ENCODE measurements around the gene CDKAL1. TPM values are rescaled to one million over a fixed set of nuclear protein-coding genes. Genes with fewer than 3 reads are reported as not detected.
A peak's percentile ranks its signal among the peaks of the same experiment; 100 is the strongest.

CDKAL1 gene
- 12.2 TPM for polyA plus RNA-seq (2013, experiment 1 of 2)
- 12.3 TPM for polyA plus RNA-seq (2013, experiment 2 of 2)

DNA sequence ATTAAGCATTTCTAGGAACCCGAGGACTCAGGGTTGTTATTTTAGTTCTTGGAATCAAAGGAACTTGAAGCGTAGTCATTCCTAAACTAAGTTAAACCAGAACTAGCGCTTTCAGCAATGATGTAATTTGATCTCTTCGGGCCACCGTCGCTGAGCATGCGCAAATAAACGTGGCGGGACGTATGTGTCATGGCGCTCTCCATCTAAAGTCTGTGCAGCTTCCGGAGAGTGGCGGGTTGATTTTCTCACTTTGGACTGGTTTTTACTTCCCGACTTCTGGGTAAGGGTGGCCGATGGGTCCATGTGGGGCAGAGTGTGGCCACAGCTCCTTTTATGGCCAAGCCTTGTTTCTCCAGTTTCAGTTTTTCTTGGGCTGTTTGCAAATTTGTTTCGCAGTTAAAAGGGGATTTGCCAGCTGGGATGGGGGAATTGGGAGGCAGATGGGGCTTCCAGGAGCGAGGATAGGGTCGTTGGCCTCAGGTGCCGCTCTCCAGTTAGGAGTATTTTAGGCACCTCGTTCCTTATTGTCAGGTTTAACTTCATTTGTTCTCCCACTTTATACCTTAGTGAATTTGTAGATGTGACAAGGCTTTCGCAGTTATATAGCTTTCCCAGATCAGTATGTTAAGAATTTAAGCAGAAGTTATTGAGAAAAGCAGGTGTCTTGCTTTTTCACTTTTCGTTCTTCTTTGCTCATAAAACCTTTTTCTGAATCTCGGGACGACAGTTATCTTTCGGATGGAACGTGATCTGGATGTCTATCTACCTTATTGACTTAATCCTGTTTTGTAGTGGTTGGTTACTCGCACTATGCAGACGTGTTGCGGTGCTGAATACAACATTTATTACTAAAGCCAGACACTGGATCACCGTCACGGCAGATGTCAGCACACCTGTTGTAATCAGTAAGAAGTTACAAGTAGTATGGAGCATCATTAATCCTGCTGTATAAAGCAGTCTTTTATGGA lies at the start of gene CDKAL1:
CDKAL1 (plus strand) TSS at position 163 of the 968 bp plus-strand sequence. CDS start 11,894 bp downstream, outside the sequence.
- peak within 1 kb of the TSS; percentile 36 for H2BK15ac ChIP-seq (replicated peaks; ENCODE audit: low read depth)
- peak within 1 kb of the TSS; percentile 78 for H3K18ac ChIP-seq (ENCODE audit: low read length)
- peak within 1 kb of the TSS; percentile 60 for H3K27ac ChIP-seq (ENCODE audit: low read depth, low read length)
- H2BK5ac ChIP-seq (ENCODE audit: low read length) = peak within 1 kb of the TSS; percentile 21
- WGBS (ENCODE audit: extremely low coverage, insufficient coverage, low lambda C conversion rate) = no CpG with 5 or more reads among the region's 31 CpGs
- no peak within 1 kb of the TSS for H4K5ac ChIP-seq (ENCODE audit: low read length)
- H3K79me1 ChIP-seq (ENCODE audit: low read length) = peaks cover 4% of the 10 kb centered on the region
- no peaks in the 10 kb centered on the region for H3K27me3 ChIP-seq (ENCODE audit: insufficient read depth, low read length, poor library complexity)
- H3K4me3 ChIP-seq (ENCODE audit: low read length) = peak within 1 kb of the TSS; percentile 85
- H3K79me2 ChIP-seq (ENCODE audit: control insufficient read depth, insufficient read depth, low read length) = peaks cover 6% of the 10 kb centered on the region
- no peaks in the 10 kb centered on the region for H3K4me1 ChIP-seq (ENCODE audit: control insufficient read depth, low read depth, low read length)
- no peak within 1 kb of the TSS for H2AK5ac ChIP-seq (ENCODE audit: low read length)
- H3K4ac ChIP-seq (ENCODE audit: low read depth, low read length) = peak within 1 kb of the TSS; percentile 2
- DNase-seq = peak; percentile 95
- H3K23ac ChIP-seq (ENCODE audit: low read length) = no peak within 1 kb of the TSS
- no peak within 1 kb of the TSS for H4K8ac ChIP-seq (ENCODE audit: low read depth, low read length)
- no peaks in the 10 kb centered on the region for H3K36me3 ChIP-seq (ENCODE audit: control insufficient read depth, insufficient read depth, low read length)
- H3K56ac ChIP-seq (ENCODE audit: low read length) = peak within 1 kb of the TSS; percentile 84
- peak within 1 kb of the TSS; percentile 71 for H3K4me2 ChIP-seq (ENCODE audit: low read length)
- H3K9ac ChIP-seq (ENCODE audit: low read length) = peak within 1 kb of the TSS; percentile 87
- H2BK120ac ChIP-seq (ENCODE audit: low read depth, low read length) = peak within 1 kb of the TSS; percentile 48

DNA sequence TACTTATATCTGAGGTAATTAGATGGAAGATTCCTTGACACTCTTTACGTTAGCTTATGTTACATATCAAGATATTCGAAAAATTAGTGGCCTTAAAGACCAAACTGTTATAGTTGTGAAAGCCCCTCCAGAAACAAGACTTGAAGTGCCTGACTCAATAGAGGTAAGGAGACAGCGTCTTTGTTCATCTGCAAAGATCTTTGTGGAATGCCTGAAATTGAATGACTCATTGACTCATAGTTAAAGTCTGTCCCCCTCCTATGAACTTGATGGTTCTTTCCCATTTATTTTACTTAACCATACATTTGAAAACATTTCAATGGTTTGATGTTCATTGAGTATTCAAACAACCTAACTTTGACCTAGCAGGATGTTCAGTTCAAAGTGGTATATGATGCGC lies 47.6 kb upstream of the CDKAL1 start:
- Histone ChIP-seq H2AK5ac (ENCODE audit: low read length) (no peak overlapping the region), H2BK120ac (ENCODE audit: low read depth, low read length) (no peak overlapping the region), H3K27me3 (ENCODE audit: insufficient read depth, low read length, poor library complexity) (no peaks in the 10 kb centered on the region), H3K18ac (ENCODE audit: low read length) (no peak overlapping the region), H3K4ac (ENCODE audit: low read depth, low read length) (no peak overlapping the region), H3K9ac (ENCODE audit: low read length) (no peak overlapping the region), H3K23ac (ENCODE audit: low read length) (no peak overlapping the region), H3K36me3 (ENCODE audit: control insufficient read depth, insufficient read depth, low read length) (peaks cover 9% of the 10 kb centered on the region), H3K79me2 (ENCODE audit: control insufficient read depth, insufficient read depth, low read length) (peaks cover 2% of the 10 kb centered on the region), H3K4me2 (ENCODE audit: low read length) (no peak overlapping the region), H3K79me1 (ENCODE audit: low read length) (peaks cover 3% of the 10 kb centered on the region), H3K4me3 (ENCODE audit: low read length) (no peak overlapping the region), H4K5ac (ENCODE audit: low read length) (no peak overlapping the region), H2BK15ac (replicated peaks; ENCODE audit: low read depth) (no peak overlapping the region), H4K8ac (ENCODE audit: low read depth, low read length) (no peak overlapping the region), H3K56ac (ENCODE audit: low read length) (no peak overlapping the region), H3K4me1 (ENCODE audit: control insufficient read depth, low read depth, low read length) (no peaks in the 10 kb centered on the region), H2BK5ac (ENCODE audit: low read length) (no peak overlapping the region), H3K27ac (ENCODE audit: low read depth, low read length) (no peak overlapping the region)
- no peak for DNase-seq
- WGBS (ENCODE audit: extremely low coverage, insufficient coverage, low lambda C conversion rate) = no CpG with 5 or more reads among the region's 4 CpGs

DNA sequence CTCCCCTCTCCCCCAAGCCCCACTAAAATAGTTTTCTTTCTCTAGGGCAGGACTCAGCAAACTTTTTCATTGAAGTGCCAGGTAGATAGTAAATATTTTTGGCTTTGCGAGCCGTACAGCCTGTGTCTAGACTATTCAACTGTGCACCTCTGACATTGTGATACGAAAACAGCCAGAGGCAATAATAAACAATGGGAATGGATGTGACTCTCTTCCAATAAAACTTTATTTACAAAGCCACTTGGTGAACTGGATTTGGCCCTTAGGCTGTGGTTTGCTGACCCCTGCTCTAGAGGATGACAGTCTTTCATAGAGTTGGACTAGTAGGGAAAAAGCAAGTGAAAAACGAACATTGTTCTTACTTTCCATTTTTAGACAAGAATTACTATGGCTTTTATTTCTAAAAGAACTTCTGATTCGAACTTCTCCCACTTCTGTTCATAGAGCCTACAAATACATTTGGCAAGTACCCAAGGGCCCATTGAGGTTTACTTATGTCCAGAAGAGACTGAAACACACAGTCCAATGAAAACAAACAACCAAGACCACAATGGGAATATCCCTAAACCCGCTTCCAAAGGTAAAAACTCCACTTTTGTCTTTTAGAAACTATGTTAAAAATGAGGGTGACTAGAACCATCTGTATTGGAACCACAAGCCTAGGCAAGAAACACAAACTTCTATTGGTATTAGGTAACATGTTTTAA lies 46.4 kb upstream of the CDKAL1 start:
- Histone ChIP-seq H3K4ac (ENCODE audit: low read depth, low read length) (no peak overlapping the region), H3K4me3 (ENCODE audit: low read length) (no peak overlapping the region), H4K5ac (ENCODE audit: low read length) (no peak overlapping the region), H2BK15ac (replicated peaks; ENCODE audit: low read depth) (no peak overlapping the region), H3K4me1 (ENCODE audit: control insufficient read depth, low read depth, low read length) (no peaks in the 10 kb centered on the region), H3K36me3 (ENCODE audit: control insufficient read depth, insufficient read depth, low read length) (peaks cover 9% of the 10 kb centered on the region), H3K79me2 (ENCODE audit: control insufficient read depth, insufficient read depth, low read length) (peaks cover 1% of the 10 kb centered on the region), H3K79me1 (ENCODE audit: low read length) (peaks cover 3% of the 10 kb centered on the region), H3K9ac (ENCODE audit: low read length) (no peak overlapping the region), H2BK120ac (ENCODE audit: low read depth, low read length) (no peak overlapping the region), H2BK5ac (ENCODE audit: low read length) (no peak overlapping the region), H3K27me3 (ENCODE audit: insufficient read depth, low read length, poor library complexity) (no peaks in the 10 kb centered on the region), H3K56ac (ENCODE audit: low read length) (no peak overlapping the region), H3K4me2 (ENCODE audit: low read length) (no peak overlapping the region), H3K18ac (ENCODE audit: low read length) (no peak overlapping the region), H4K8ac (ENCODE audit: low read depth, low read length) (no peak overlapping the region), H2AK5ac (ENCODE audit: low read length) (no peak overlapping the region), H3K23ac (ENCODE audit: low read length) (no peak overlapping the region), H3K27ac (ENCODE audit: low read depth, low read length) (no peak overlapping the region)
- no CpG with 5 or more reads among the region's 6 CpGs for WGBS (ENCODE audit: extremely low coverage, insufficient coverage, low lambda C conversion rate)
- no peak for DNase-seq

DNA sequence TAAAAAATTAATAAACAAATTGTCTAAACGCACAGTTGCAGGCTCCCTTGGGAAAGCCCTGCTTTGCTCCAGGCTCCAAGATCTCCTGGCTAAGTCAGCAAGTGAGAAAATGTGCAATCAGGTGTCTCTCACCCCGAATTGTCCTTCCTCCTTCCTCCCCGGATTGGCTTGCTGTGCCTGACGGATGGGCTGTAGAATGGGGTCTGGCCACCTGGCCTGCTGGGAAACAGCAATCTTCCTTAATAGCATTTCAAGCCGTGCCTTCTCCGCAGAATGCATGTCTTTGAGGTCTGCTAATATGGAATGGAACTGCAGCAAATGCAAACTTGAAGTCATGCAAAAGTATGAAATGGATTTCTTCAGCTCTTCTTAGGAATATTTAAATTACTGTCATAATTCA lies 43.7 kb upstream of the CDKAL1 start:
- peaks cover 8% of the 10 kb centered on the region for H3K36me3 ChIP-seq (ENCODE audit: control insufficient read depth, insufficient read depth, low read length)
- H3K56ac ChIP-seq (ENCODE audit: low read length) = no peak overlapping the region
- H3K4ac ChIP-seq (ENCODE audit: low read depth, low read length) = no peak overlapping the region
- no peak for DNase-seq
- no peak overlapping the region for H3K27ac ChIP-seq (ENCODE audit: low read depth, low read length)
- no peak overlapping the region for H2BK5ac ChIP-seq (ENCODE audit: low read length)
- no peak overlapping the region for H3K18ac ChIP-seq (ENCODE audit: low read length)
- H3K4me2 ChIP-seq (ENCODE audit: low read length) = no peak overlapping the region
- H3K79me2 ChIP-seq (ENCODE audit: control insufficient read depth, insufficient read depth, low read length) = no peaks in the 10 kb centered on the region
- H3K79me1 ChIP-seq (ENCODE audit: low read length) = peaks cover 3% of the 10 kb centered on the region
- H3K23ac ChIP-seq (ENCODE audit: low read length) = no peak overlapping the region
- H4K5ac ChIP-seq (ENCODE audit: low read length) = no peak overlapping the region
- no peak overlapping the region for H3K4me3 ChIP-seq (ENCODE audit: low read length)
- H2BK120ac ChIP-seq (ENCODE audit: low read depth, low read length) = no peak overlapping the region
- no peaks in the 10 kb centered on the region for H3K27me3 ChIP-seq (ENCODE audit: insufficient read depth, low read length, poor library complexity)
- H2BK15ac ChIP-seq (replicated peaks; ENCODE audit: low read depth) = no peak overlapping the region
- H4K8ac ChIP-seq (ENCODE audit: low read depth, low read length) = no peak overlapping the region
- no peaks in the 10 kb centered on the region for H3K4me1 ChIP-seq (ENCODE audit: control insufficient read depth, low read depth, low read length)
- no peak overlapping the region for H2AK5ac ChIP-seq (ENCODE audit: low read length)
- H3K9ac ChIP-seq (ENCODE audit: low read length) = no peak overlapping the region
- no CpG with 5 or more reads among the region's 6 CpGs for WGBS (ENCODE audit: extremely low coverage, insufficient coverage, low lambda C conversion rate)

DNA sequence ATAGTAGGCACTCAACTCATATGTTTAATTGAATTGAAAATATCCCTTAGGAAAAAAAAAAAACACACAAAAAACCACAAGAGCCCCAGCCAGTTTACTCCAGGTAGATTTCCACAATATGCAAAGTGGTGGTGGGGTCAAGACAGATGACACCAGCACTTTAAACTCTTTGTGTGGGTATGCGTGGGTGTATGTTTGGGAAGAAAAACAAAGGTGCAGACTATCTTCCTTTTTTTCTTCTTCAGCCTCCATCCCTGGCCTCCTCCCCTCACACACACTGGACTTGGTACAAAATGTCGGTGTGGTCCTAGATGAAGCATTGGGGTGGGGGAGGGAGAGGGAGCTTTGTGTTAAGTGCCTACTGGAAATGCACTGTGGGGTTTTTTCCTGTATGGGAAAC lies 42.2 kb upstream of the CDKAL1 start:
- no peak overlapping the region for H2BK120ac ChIP-seq (ENCODE audit: low read depth, low read length)
- no peak overlapping the region for H3K4me3 ChIP-seq (ENCODE audit: low read length)
- H3K4me1 ChIP-seq (ENCODE audit: control insufficient read depth, low read depth, low read length) = no peaks in the 10 kb centered on the region
- no peak overlapping the region for H4K8ac ChIP-seq (ENCODE audit: low read depth, low read length)
- H2BK15ac ChIP-seq (replicated peaks; ENCODE audit: low read depth) = no peak overlapping the region
- DNase-seq = no peak
- no peak overlapping the region for H3K23ac ChIP-seq (ENCODE audit: low read length)
- H3K79me2 ChIP-seq (ENCODE audit: control insufficient read depth, insufficient read depth, low read length) = no peaks in the 10 kb centered on the region
- no peak overlapping the region for H2BK5ac ChIP-seq (ENCODE audit: low read length)
- H3K9ac ChIP-seq (ENCODE audit: low read length) = no peak overlapping the region
- no peak overlapping the region for H3K4ac ChIP-seq (ENCODE audit: low read depth, low read length)
- H3K27ac ChIP-seq (ENCODE audit: low read depth, low read length) = no peak overlapping the region
- H3K27me3 ChIP-seq (ENCODE audit: insufficient read depth, low read length, poor library complexity) = no peaks in the 10 kb centered on the region
- no peak overlapping the region for H4K5ac ChIP-seq (ENCODE audit: low read length)
- no peak overlapping the region for H3K18ac ChIP-seq (ENCODE audit: low read length)
- H3K79me1 ChIP-seq (ENCODE audit: low read length) = peaks cover 3% of the 10 kb centered on the region
- no peak overlapping the region for H2AK5ac ChIP-seq (ENCODE audit: low read length)
- H3K36me3 ChIP-seq (ENCODE audit: control insufficient read depth, insufficient read depth, low read length) = peaks cover 8% of the 10 kb centered on the region
- no peak overlapping the region for H3K4me2 ChIP-seq (ENCODE audit: low read length)
- no CpG with 5 or more reads among the region's 2 CpGs for WGBS (ENCODE audit: extremely low coverage, insufficient coverage, low lambda C conversion rate)
- H3K56ac ChIP-seq (ENCODE audit: low read length) = no peak overlapping the region
